Pancreas (tissue), 10 donors: ENCODE results near the gene SASH1. TPM values are rescaled to one million over a fixed set of nuclear protein-coding genes. Genes with fewer than 3 reads are reported as not detected.

Experiments
- ATAC-seq, 4 donors: fragments of 200-7000 bp; cut with Tn5 transposase; one replicate each; pipeline versions ENCODE4 v1.8.0 to v1.9.1; 2020; ENCODE audit warnings: mild to moderate bottlenecking in 4 of 4, moderate library complexity in 4 of 4
- DNase-seq, 6 donors: peaks; one replicate each; pipeline ENCODE4 v3.0.0-alpha.2; 2020
- FAIRE-seq: peaks from 2 replicates; lab custom pipeline; 2012; peaks lifted over from hg19 to GRCh38; lab: Jason Lieb, UNC
- H3K27ac ChIP-seq, 4 donors: fragments of 200-600 bp; sonication (generic); 1 replicate in 3 of 4; 2 replicates in 1 of 4; pipeline versions ENCODE4 v1.5.0 to v1.8.0; 2020
- H3K27me3 ChIP-seq, 4 donors: fragments of 200-600 bp; one replicate each; pipeline ENCODE4 v1.8.0; 2021
- H3K36me3 ChIP-seq, 3 donors: fragments of 200-600 bp; sonication (generic) in 1 of 3; one replicate each; pipeline versions ENCODE4 v1.5.0 to v1.8.0; 2020 to 2021
- H3K4me1 ChIP-seq, 3 donors: fragments of 200-600 bp; one replicate each; pipeline ENCODE4 v1.8.0; 2021
- H3K4me3 ChIP-seq, 4 donors: fragments of 200-600 bp; sonication (generic) in 2 of 4; one replicate each; pipeline versions ENCODE4 v1.5.0 to v1.8.0; 2020 to 2021
- H3K9me3 ChIP-seq, 4 donors: fragments of 200-600 bp; one replicate each; pipeline ENCODE4 v1.8.0; 2021
- CTCF ChIP-seq, 4 donors: fragments of 200-600 bp; sonication (generic) in 3 of 4; IDR thresholded peaks; one replicate each; pipeline versions ENCODE4 v1.5.0 to v1.8.0; 2021; ENCODE audit warnings: antibody characterized with exemption in 4 of 4
- WGBS, 2 donors: extraction: QIAGEN DNeasy Blood & Tissue Kit; methylation state at CpG; one replicate each; pipeline ENCODE4 v1.1.7; 2013; 5-methylcytosine and 5-hydroxymethylcytosine counted together
- intact Hi-C, 3 donors: fragments of 100-400 bp; cut with DNase I; formaldehyde crosslinking; loops; one replicate each; pipeline versions ENCODE4 v1.11.1 to v1.14.2; 2022
- polyA plus RNA-seq, 2 donors: library from polyadenylated mRNA; stranded (reverse); fragments of 200-250 nt; gene quantifications; one replicate each; pipeline ENCODE4 v1.2.3, GENCODE V29; 2013
- total RNA-seq, 6 donors: library from RNA; stranded (reverse); fragmentation: NEBNext Ultra II Directional in 4 of 6; extraction: Animal tissue kit (Norgen Biotek cat#: 25700) in 4 of 6; gene quantifications; one replicate each; pipeline versions ENCODE4 v1.2.1 to v1.2.4, GENCODE V29; 2021 to 2023
- donor health status: healthy with polysubstance abuse.
- donor health status: DM: no; HTN: no; CAD: no; lungs with moderate emphysema.
- donor health status: DM: no; HTN: no; CAD: no.
- donor health status: control.
- donor health status: control.
- donor health status: Bipolar disorder and iron deficiency.
- donor health status: DM: yes; HTN: yes; CAD: no.
- donor health status: DM: no; HTN: no; CAD: no.
- donor health status: DM: no; HTN: no; CAD: no.
- donor health status: DM: yes; HTN: yes; CAD: no.

The SASH1 gene
- total and polyA plus RNA-seq, 8 donors, result 5.1 to 15.3 (median 8.9) TPM

GRCh38 chr6:148570456-148570855 is 227.8 kb downstream of the SASH1 start:
- Histone ChIP-seq H3K4me1 (no peaks in the 10 kb centered on the region), H3K27ac (no peak overlapping the region), H3K27me3 (peaks cover 0 to 5% (median 0%) of the 10 kb centered on the region in 4 donors), H3K4me3 (no peak overlapping the region), H3K9me3 (no peaks in the 10 kb centered on the region), H3K36me3 (no peaks in the 10 kb centered on the region)
- intact Hi-C loops, result loop anchor here in 2 of 3 donors (10.0 kb wide), 2 partner anchors 384 to 394 kb away; no protein-coding TSS in a partner anchor
- TF ChIP-seq CTCF (IDR thresholded peaks at IDR 0.05), result no peak
- FAIRE-seq, result no peak
- no peak for DNase-seq
- WGBS, 2 donors, result 73 to 74% methylated on average over 7 of the region's 7 CpGs
- no peak for ATAC-seq

GRCh38 chr6:148572676-148573335 is 230.2 kb downstream of the SASH1 start:
- no peaks in the 10 kb centered on the region for H3K4me1 ChIP-seq
- H3K27ac ChIP-seq, result no peak overlapping the region
- FAIRE-seq (no peak), ATAC-seq (no peak), DNase-seq (no peak)
- H3K27me3 ChIP-seq, result peaks cover 0 to 2% (median 0%) of the 10 kb centered on the region in 4 donors
- TF ChIP-seq CTCF (IDR thresholded peaks at IDR 0.05), result no peak
- WGBS, 2 donors, result 77 to 82% methylated on average over 9 of the region's 9 CpGs
- no peaks in the 10 kb centered on the region for H3K36me3 ChIP-seq
- H3K4me3 ChIP-seq, result no peak overlapping the region
- intact Hi-C loops, result loop anchor here in 2 of 3 donors (10.0 kb wide), 2 partner anchors 382 to 392 kb away; no protein-coding TSS in a partner anchor
- H3K9me3 ChIP-seq, result no peaks in the 10 kb centered on the region

- no peak for ATAC-seq
- H3K27ac ChIP-seq, result no peak overlapping the region
- no peaks in the 10 kb centered on the region for H3K27me3 ChIP-seq
- no peaks in the 10 kb centered on the region for H3K4me1 ChIP-seq
- no peaks in the 10 kb centered on the region for H3K36me3 ChIP-seq
- intact Hi-C loops, result loop anchor here in 2 of 3 donors (10.0 kb wide), 2 partner anchors 381 to 391 kb away; no protein-coding TSS in a partner anchor
- DNase-seq, result no peak
- TF ChIP-seq CTCF (IDR thresholded peaks at IDR 0.05), result no peak
- FAIRE-seq, result no peak
- no peaks in the 10 kb centered on the region for H3K9me3 ChIP-seq
- WGBS, 2 donors, result 75 to 86% methylated on average over 5 of the region's 5 CpGs
- H3K4me3 ChIP-seq, result no peak overlapping the region
Observed at GRCh38 chr6:148573922-148574321, 231.3 kb downstream of the SASH1 start.

- H3K27me3 ChIP-seq, result no peaks in the 10 kb centered on the region
- H3K27ac ChIP-seq, result no peak overlapping the region
- no peaks in the 10 kb centered on the region for H3K36me3 ChIP-seq
- intact Hi-C loops, result loop anchor here (5.0 to 10.0 kb wide), 3 partner anchors 374 to 387 kb away; no protein-coding TSS in a partner anchor
- DNase-seq (peak; percentile 57 to 88 (median 71)), FAIRE-seq (peak; percentile 97), ATAC-seq (peak; percentile 98 to 100 (median 100))
- WGBS, 2 donors, result 3 to 7% methylated on average over 7 of the region's 7 CpGs
- H3K4me1 ChIP-seq, result no peaks in the 10 kb centered on the region
- no peaks in the 10 kb centered on the region for H3K9me3 ChIP-seq
- no peak overlapping the region for H3K4me3 ChIP-seq
- TF ChIP-seq CTCF (IDR thresholded peaks at IDR 0.05), result peak in 3 of 4 donors; percentile 53 to 61 (median 55)
Observed at GRCh38 chr6:148577687-148578488, 235.2 kb downstream of the SASH1 start.
